ENCODE results near the gene ANKRD17.

DNA sequence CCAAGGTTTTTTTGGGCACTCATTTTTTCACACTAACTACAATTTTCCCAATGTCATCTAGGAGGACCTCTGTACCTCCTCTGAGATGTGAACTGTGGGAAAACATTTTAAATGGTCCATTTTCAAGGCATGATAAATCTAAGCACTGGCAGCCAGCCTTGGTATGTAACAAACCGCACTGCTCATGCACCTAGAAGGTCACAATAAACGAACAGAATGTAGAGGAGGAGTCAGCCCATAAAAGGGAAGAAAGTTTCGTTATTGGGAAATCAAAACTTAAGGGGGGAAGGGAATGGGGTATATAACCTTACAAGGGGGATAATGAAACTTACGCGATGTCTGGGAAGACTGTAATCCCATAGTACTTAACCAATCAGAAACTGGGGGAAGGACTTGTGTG is 205.5 kb downstream of the ANKRD17 start:
- TF ChIP-seq, protein P1, sequence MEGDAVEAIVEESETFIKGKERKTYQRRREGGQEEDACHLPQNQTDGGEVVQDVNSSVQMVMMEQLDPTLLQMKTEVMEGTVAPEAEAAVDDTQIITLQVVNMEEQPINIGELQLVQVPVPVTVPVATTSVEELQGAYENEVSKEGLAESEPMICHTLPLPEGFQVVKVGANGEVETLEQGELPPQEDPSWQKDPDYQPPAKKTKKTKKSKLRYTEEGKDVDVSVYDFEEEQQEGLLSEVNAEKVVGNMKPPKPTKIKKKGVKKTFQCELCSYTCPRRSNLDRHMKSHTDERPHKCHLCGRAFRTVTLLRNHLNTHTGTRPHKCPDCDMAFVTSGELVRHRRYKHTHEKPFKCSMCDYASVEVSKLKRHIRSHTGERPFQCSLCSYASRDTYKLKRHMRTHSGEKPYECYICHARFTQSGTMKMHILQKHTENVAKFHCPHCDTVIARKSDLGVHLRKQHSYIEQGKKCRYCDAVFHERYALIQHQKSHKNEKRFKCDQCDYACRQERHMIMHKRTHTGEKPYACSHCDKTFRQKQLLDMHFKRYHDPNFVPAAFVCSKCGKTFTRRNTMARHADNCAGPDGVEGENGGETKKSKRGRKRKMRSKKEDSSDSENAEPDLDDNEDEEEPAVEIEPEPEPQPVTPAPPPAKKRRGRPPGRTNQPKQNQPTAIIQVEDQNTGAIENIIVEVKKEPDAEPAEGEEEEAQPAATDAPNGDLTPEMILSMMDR (IDR thresholded peaks at IDR 0.05; ENCODE audit: low read depth, low read length, poor library complexity, severe bottlenecking), result no peak
- TF ChIP-seq EZH2phosphoT487 (IDR thresholded peaks at IDR 0.05; ENCODE audit: borderline replicate concordance, low read length), result no peak

Data from DOHH2 (cell line).